Measurements from ENCODE around the gene AS3MT. TPM values are rescaled to one million over a fixed set of nuclear protein-coding genes. Genes with fewer than 3 reads are reported as not detected.
A peak's percentile ranks its signal among the peaks of the same experiment; 100 is the strongest.

AS3MT gene
- total RNA-seq, 1 donor from 2014 or later = 20.2 TPM

DNA sequence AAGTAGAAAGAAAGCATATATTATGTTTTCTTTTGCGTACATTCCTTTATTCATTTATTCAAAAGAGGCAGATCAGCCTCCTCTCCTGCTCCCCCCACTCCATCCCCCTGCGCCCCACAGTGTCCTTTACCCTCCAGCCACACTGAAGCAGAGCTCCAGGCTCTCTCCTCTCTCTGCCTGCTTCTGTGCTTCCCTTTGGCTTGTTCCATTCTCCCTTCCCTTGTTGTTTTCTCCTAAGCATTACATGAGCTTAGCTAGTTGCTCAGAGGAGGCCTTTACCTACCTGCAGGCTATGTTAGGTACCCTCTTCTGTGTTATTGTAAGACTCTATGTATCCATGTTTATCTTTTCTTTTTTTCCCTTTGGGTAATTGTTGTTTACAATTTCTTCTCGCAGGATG, 76.2 kb downstream of the AS3MT start:
- TF ChIP-seq CTCF (IDR thresholded peaks at IDR 0.05; ENCODE audit: unreplicated experiment) = no peak
- peak overlapping the region; percentile 14 for H3K27ac Mint-ChIP-seq
- no peak overlapping the region for H3K4me3 Mint-ChIP-seq (ENCODE audit: low read depth)
- peaks cover 29% of the 10 kb centered on the region for H3K4me1 Mint-ChIP-seq (ENCODE audit: low read depth)
- H3K36me3 Mint-ChIP-seq (ENCODE audit: insufficient read depth) = no peaks in the 10 kb centered on the region
- DNase-seq (ENCODE audit: low spot score, unreplicated experiment) = no peak
- H3K27me3 Mint-ChIP-seq = no peaks in the 10 kb centered on the region
- H3K9me3 Mint-ChIP-seq (ENCODE audit: low read depth) = no peaks in the 10 kb centered on the region

DNA sequence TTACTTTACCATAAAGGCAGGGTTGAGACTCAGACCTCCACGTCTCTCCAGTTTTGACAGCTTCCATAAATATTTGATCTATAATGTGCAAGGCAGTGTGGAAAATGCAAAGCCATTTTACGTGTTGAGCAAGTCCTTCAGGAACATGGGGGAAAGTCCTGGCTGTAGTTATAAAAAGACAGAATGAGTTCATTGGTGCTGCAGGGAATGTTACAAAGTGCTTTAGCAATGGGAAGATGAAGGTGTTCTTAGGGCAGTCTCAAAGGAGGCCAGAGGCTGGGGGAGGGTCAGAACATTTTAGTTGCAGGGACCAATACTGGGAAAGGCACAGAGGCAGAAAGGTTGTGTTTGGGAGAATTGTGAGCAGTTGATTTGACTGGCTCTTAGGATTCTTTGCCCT, 76.7 kb downstream of the AS3MT start:
- H3K27me3 Mint-ChIP-seq = no peaks in the 10 kb centered on the region
- TF ChIP-seq CTCF (IDR thresholded peaks at IDR 0.05; ENCODE audit: unreplicated experiment) = no peak
- DNase-seq (ENCODE audit: low spot score, unreplicated experiment) = no peak
- H3K36me3 Mint-ChIP-seq (ENCODE audit: insufficient read depth) = no peaks in the 10 kb centered on the region
- H3K27ac Mint-ChIP-seq = peak overlapping the region; percentile 14
- H3K9me3 Mint-ChIP-seq (ENCODE audit: low read depth) = no peaks in the 10 kb centered on the region
- no peak overlapping the region for H3K4me3 Mint-ChIP-seq (ENCODE audit: low read depth)
- peaks cover 29% of the 10 kb centered on the region for H3K4me1 Mint-ChIP-seq (ENCODE audit: low read depth)

- Mint-ChIP-seq H3K27me3 (no peaks in the 10 kb centered on the region), H3K36me3 (ENCODE audit: insufficient read depth) (no peaks in the 10 kb centered on the region), H3K4me1 (ENCODE audit: low read depth) (peaks cover 29% of the 10 kb centered on the region), H3K27ac (no peak overlapping the region), H3K4me3 (ENCODE audit: low read depth) (no peak overlapping the region), H3K9me3 (ENCODE audit: low read depth) (no peaks in the 10 kb centered on the region)
- no peak for DNase-seq (ENCODE audit: low spot score, unreplicated experiment)
- TF ChIP-seq CTCF (IDR thresholded peaks at IDR 0.05; ENCODE audit: unreplicated experiment) = no peak
Measured at GRCh38 chr10:102946992-102947391, 77.7 kb downstream of the AS3MT start.

- Mint-ChIP-seq H3K4me1 (ENCODE audit: low read depth) (peaks cover 29% of the 10 kb centered on the region), H3K9me3 (ENCODE audit: low read depth) (no peaks in the 10 kb centered on the region), H3K27ac (no peak overlapping the region), H3K36me3 (ENCODE audit: insufficient read depth) (no peaks in the 10 kb centered on the region), H3K27me3 (no peaks in the 10 kb centered on the region), H3K4me3 (ENCODE audit: low read depth) (no peak overlapping the region)
- no peak for DNase-seq (ENCODE audit: low spot score, unreplicated experiment)
- TF ChIP-seq CTCF (IDR thresholded peaks at IDR 0.05; ENCODE audit: unreplicated experiment) = no peak
Measured at GRCh38 chr10:102948176-102948575, 78.9 kb downstream of the AS3MT start.

DNA sequence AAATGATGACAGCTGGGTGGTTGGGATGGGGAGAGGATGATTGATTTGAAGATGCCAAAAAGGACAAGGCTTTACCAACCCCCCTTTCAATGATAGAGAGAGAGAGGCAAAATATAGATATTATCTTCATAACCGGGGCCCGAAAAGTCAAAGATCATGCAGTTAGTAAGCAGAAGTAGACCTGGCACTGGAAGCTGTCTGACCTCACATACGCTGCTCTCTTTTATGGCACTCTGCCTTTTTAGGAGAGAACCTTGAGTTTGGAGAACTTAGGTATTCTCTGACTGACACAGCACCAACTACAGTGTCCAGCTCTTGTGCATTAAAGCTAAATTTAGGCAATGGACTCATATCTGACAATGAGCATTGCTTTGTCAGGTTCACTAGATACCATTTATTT, 79.5 kb downstream of the AS3MT start:
- Mint-ChIP-seq H3K27me3 (no peaks in the 10 kb centered on the region), H3K4me3 (ENCODE audit: low read depth) (no peak overlapping the region), H3K27ac (no peak overlapping the region), H3K9me3 (ENCODE audit: low read depth) (no peaks in the 10 kb centered on the region), H3K36me3 (ENCODE audit: insufficient read depth) (no peaks in the 10 kb centered on the region), H3K4me1 (ENCODE audit: low read depth) (peaks cover 29% of the 10 kb centered on the region)
- no peak for DNase-seq (ENCODE audit: low spot score, unreplicated experiment)
- no peak for TF ChIP-seq CTCF (IDR thresholded peaks at IDR 0.05; ENCODE audit: unreplicated experiment)

Data from progenitor cell of endocrine pancreas (in vitro differentiated cells).